A549 treated with CORT108297 at 1 μM for 4 hours (cell line): ENCODE results near the gene MRPL38. TPM values are rescaled to one million over a fixed set of nuclear protein-coding genes. Genes with fewer than 3 reads are reported as not detected.

ENCODE experiments used
- total RNA-seq: library from RNA; stranded (reverse); fragments of 200-300 nt; extraction: Qiagen RNA extraction; gene quantifications from 5 replicates; pipeline ENCODE4 v1.2.3, GENCODE V29; 2022

MRPL38 gene
- total RNA-seq, result 89.3 to 135 TPM (median 123 TPM) in 5 replicates

GRCh38 chr17:75904749-75905521, at the start of gene MRPL38:
Gene MRPL38 (minus strand): TSS chr17:75904884. CDS start chr17:75904875, 9 bp downstream.

GRCh38 chr17:75940727-75941441, 36.2 kb upstream of the MRPL38 start, which contains the start of gene FBF1:
Gene FBF1 (minus strand): TSS chr17:75941042. CDS start chr17:75938149, 2,893 bp downstream.

GRCh38 chr17:75896415-75897159, 8.1 kb downstream of the MRPL38 start, which contains the start of gene TRIM65:
Gene TRIM65 (minus strand): TSS chr17:75896951. CDS start chr17:75896937, 14 bp downstream.

GRCh38 chr17:75878174-75878998, 26.3 kb downstream of the MRPL38 start, which contains the start of gene TRIM47:
Gene TRIM47 (minus strand): TSS chr17:75878581. CDS start chr17:75878548, 33 bp downstream.

GRCh38 chr17:75855310-75856061, 49.2 kb downstream of the MRPL38 start, which contains the start of gene WBP2:
Gene WBP2 (minus strand): TSS chr17:75855335. CDS start chr17:75855297, 38 bp downstream.

Other genes starting within 250 kb of the MRPL38 start
- gene RECQL5, start 237.7 kb downstream of the MRPL38 start, total RNA-seq, result 20.9 to 29.0 TPM (median 28.2 TPM) in 5 replicates
- gene SAP30BP, start 237.5 kb downstream of the MRPL38 start, total RNA-seq, result 103 to 122 TPM (median 105 TPM) in 5 replicates
- gene ITGB4, start 183.4 kb downstream of the MRPL38 start, total RNA-seq, result 48.5 to 68.4 TPM (median 60.7 TPM) in 5 replicates
- gene GALK1, start 139.7 kb downstream of the MRPL38 start, total RNA-seq, result 46.3 to 80.1 TPM (median 72.6 TPM) in 5 replicates
- 25.1 to 31.3 TPM (median 29.8 TPM) in 5 replicates for gene UNK, start 120.1 kb downstream of the MRPL38 start, total RNA-seq
- gene UNC13D, start 60.5 kb downstream of the MRPL38 start, total RNA-seq, result 4.5 to 5.2 TPM (median 5.0 TPM) in 5 replicates
- 90.8 to 108 TPM (median 95.9 TPM) in 5 replicates for gene WBP2, start 49.5 kb downstream of the MRPL38 start, total RNA-seq
- 104 to 187 TPM (median 156 TPM) in 5 replicates for gene TRIM47, start 26.3 kb downstream of the MRPL38 start, total RNA-seq
- gene TRIM65, start 7.9 kb downstream of the MRPL38 start, total RNA-seq, result 28.5 to 44.5 TPM (median 38.4 TPM) in 5 replicates
- 5.3 to 10.9 TPM (median 9.6 TPM) in 5 replicates for gene FBF1, start 36.2 kb upstream of the MRPL38 start, total RNA-seq
- gene ACOX1, start 74.3 kb upstream of the MRPL38 start, total RNA-seq, result 13.5 to 18.0 TPM (median 15.8 TPM) in 5 replicates
- gene TEN1, start 74.4 kb upstream of the MRPL38 start, total RNA-seq, result 20.9 to 27.4 TPM (median 26.0 TPM) in 5 replicates
- 3.0 to 5.5 TPM (median 5.4 TPM) in 5 replicates for gene CDK3, start 96.0 kb upstream of the MRPL38 start, total RNA-seq
- gene EVPL, start 122.4 kb upstream of the MRPL38 start, total RNA-seq, result 12.0 to 19.5 TPM (median 18.2 TPM) in 5 replicates
- gene SRP68, start 167.6 kb upstream of the MRPL38 start, total RNA-seq, result 80.7 to 88.7 TPM (median 82.3 TPM) in 5 replicates
- gene GALR2, start 169.9 kb upstream of the MRPL38 start, total RNA-seq, result 0.53 to 2.2 TPM (median 1.5 TPM) in 5 replicates
- gene ZACN, start 174.3 kb upstream of the MRPL38 start, total RNA-seq, result 0.16 to 0.35 TPM (median 0.29 TPM) in 5 replicates
- gene EXOC7, start 198.9 kb upstream of the MRPL38 start, total RNA-seq, result 55.3 to 69.2 TPM (median 63.5 TPM) in 5 replicates
- 0.21 to 0.50 TPM (median 0.40 TPM) in 5 replicates for gene FOXJ1, start 236.4 kb upstream of the MRPL38 start, total RNA-seq